Measurements from ENCODE around the gene WDR88.

Gene WDR88

GRCh38 chr19:33132021-33132420, at the start of gene WDR88:
TSS of gene WDR88 (plus strand) at chr19:33132114. CDS start at chr19:33132170, 56 bp downstream.
- no peak for DNase-seq (ENCODE audit: low spot score)
- Histone ChIP-seq H3K4me3 (no peak within 1 kb of the TSS), H3K27ac (no peak within 1 kb of the TSS)
- no peak for TF ChIP-seq CTCF (IDR thresholded peaks at IDR 0.05)

GRCh38 chr19:33085570-33086128, 46.3 kb upstream of the WDR88 start:
- TF ChIP-seq CTCF (IDR thresholded peaks at IDR 0.05), result no peak
- no peak overlapping the region for H3K4me3 ChIP-seq
- no peak for DNase-seq (ENCODE audit: low spot score)
- no peak overlapping the region for H3K27ac ChIP-seq

GRCh38 chr19:33086955-33087354, 45.0 kb upstream of the WDR88 start:
- no peak for DNase-seq (ENCODE audit: low spot score)
- Histone ChIP-seq H3K4me3 (no peak overlapping the region), H3K27ac (no peak overlapping the region)
- TF ChIP-seq CTCF (IDR thresholded peaks at IDR 0.05), result no peak

GRCh38 chr19:33089010-33089409, 42.9 kb upstream of the WDR88 start:
- TF ChIP-seq CTCF (IDR thresholded peaks at IDR 0.05), result no peak
- DNase-seq (ENCODE audit: low spot score), result no peak
- H3K4me3 ChIP-seq, result no peak overlapping the region
- H3K27ac ChIP-seq, result no peak overlapping the region

GRCh38 chr19:33090179-33090578, 41.7 kb upstream of the WDR88 start:
- DNase-seq (ENCODE audit: low spot score), result no peak
- no peak overlapping the region for H3K4me3 ChIP-seq
- TF ChIP-seq CTCF (IDR thresholded peaks at IDR 0.05), result no peak
- no peak overlapping the region for H3K27ac ChIP-seq

GRCh38 chr19:33093420-33094210, 38.3 kb upstream of the WDR88 start:
- TF ChIP-seq CTCF (IDR thresholded peaks at IDR 0.05), result no peak
- Histone ChIP-seq H3K27ac (no peak overlapping the region), H3K4me3 (no peak overlapping the region)
- no peak for DNase-seq (ENCODE audit: low spot score)
